Coronary artery (tissue), 2 donors: ENCODE results near the gene USH1G.
"Not testable (repeated sequence)": the region's sequence is repeated elsewhere in the genome, so short reads cannot be mapped to it uniquely, and the experiment has no call there.

Source experiments
- DNase-seq: peaks from one replicate; pipeline ENCODE4 v3.0.0-alpha.2; 2017; ENCODE audit warnings: low spot score
- H3K27ac ChIP-seq, 2 donors: fragments of 200-600 bp; sonication (generic); one replicate each; pipeline ENCODE4 v1.5.1; 2016 to 2019
- H3K4me3 ChIP-seq: fragments of 200-600 bp; sonication (generic); 2 replicates; pipeline ENCODE4 v1.5.1; 2016; ENCODE audit warnings: mild to moderate bottlenecking, moderate library complexity
- CTCF ChIP-seq: fragments of 200-600 bp; sonication (generic); IDR thresholded peaks from one replicate; pipeline ENCODE4 v1.5.1; 2019; ENCODE audit warnings: antibody characterized with exemption

Gene USH1G

GRCh38 chr17:74920642-74921025 lies 2.4 kb downstream of the USH1G start:
- no peak overlapping the region for H3K4me3 ChIP-seq
- no peak overlapping the region for H3K27ac ChIP-seq
- DNase-seq, result no peak
- TF ChIP-seq CTCF, result no peak

- no peak for TF ChIP-seq CTCF
- Histone ChIP-seq H3K27ac (no peak overlapping the region), H3K4me3 (no peak overlapping the region)
- no peak for DNase-seq
Observed at GRCh38 chr17:74920306-74920620, 2.8 kb downstream of the USH1G start.

GRCh38 chr17:74919440-74920305 lies 3.4 kb downstream of the USH1G start:
- H3K4me3 ChIP-seq, result no peak overlapping the region
- H3K27ac ChIP-seq, result no peak overlapping the region
- DNase-seq, result no peak
- no peak for TF ChIP-seq CTCF

GRCh38 chr17:74918906-74919305 lies 4.1 kb downstream of the USH1G start:
- no peak for TF ChIP-seq CTCF
- Histone ChIP-seq H3K4me3 (no peak overlapping the region), H3K27ac (no peak overlapping the region)
- no peak for DNase-seq

GRCh38 chr17:74917430-74917829 lies 5.6 kb downstream of the USH1G start:
- TF ChIP-seq CTCF, result no peak
- no peak for DNase-seq
- Histone ChIP-seq H3K27ac (no peak overlapping the region), H3K4me3 (no peak overlapping the region)

- no peak for TF ChIP-seq CTCF
- H3K27ac ChIP-seq, result no peak overlapping the region
- no peak overlapping the region for H3K4me3 ChIP-seq
- no peak for DNase-seq
Observed at GRCh38 chr17:74916851-74917199, 6.2 kb downstream of the USH1G start.

GRCh38 chr17:74916136-74916850 lies 6.8 kb downstream of the USH1G start:
- no peak for DNase-seq
- Histone ChIP-seq H3K4me3 (no peak overlapping the region), H3K27ac (no peak overlapping the region)
- no peak for TF ChIP-seq CTCF

- DNase-seq, H3K4me3 ChIP-seq, H3K27ac ChIP-seq: not testable (repeated sequence)
Observed at GRCh38 chr17:74911423-74911822, 11.6 kb downstream of the USH1G start.

GRCh38 chr17:74909097-74909496 lies 14.0 kb downstream of the USH1G start:
- DNase-seq, H3K4me3 ChIP-seq, H3K27ac ChIP-seq: not testable (repeated sequence)
